Measurements from ENCODE around the gene PRR18.

DNA sequence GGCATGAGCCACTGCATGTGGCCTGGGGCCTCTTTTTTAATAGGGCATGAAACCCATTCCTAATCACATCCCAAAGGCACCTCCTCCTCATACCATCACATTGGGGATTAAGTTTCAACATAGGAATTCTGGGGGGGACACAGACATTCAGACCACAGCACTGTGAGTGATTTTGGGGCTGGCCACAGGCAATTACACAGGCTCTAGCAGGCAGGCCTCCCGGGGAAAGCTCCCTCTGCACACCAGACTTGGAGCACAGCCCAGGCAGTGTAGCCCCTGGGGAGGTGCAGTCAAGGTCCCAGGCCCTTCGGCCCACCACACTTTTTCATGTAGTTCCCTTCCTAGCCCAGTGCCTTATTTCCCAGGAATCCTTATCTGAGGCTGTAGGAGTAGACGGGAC is 28.7 kb upstream of the PRR18 start:
- TF ChIP-seq EZH2phosphoT487 (IDR thresholded peaks at IDR 0.05; ENCODE audit: borderline replicate concordance, low read length) (no peak), CTCF (conservative IDR thresholded peaks at IDR 0.05; ENCODE audit: low read depth, low read length) (no peak)

Data from PC-3 (cell line).